Measurements from ENCODE around the gene ADAMTS20. TPM values are rescaled to one million over a fixed set of nuclear protein-coding genes. Genes with fewer than 3 reads are reported as not detected.

Gene ADAMTS20
- total and polyA plus RNA-seq, 10 of the 15 experiments (the other 5 are each of a cell fraction or from before 2014, with no cell fraction given), result 0.33 TPM; not detected in 9

GRCh38 chr12:43312991-43313505, 239.0 kb downstream of the ADAMTS20 start (continued):
- TF ChIP-seq YY1 (IDR thresholded peaks at IDR 0.05; ENCODE audit: low read depth, low read length) (no peak), ZBTB40 (IDR thresholded peaks at IDR 0.05; ENCODE audit: borderline replicate concordance) (no peak)

- SMC1A ChIA-PET (ENCODE audit: uncharacterized antibody, unreplicated experiment), result no interaction called here
- in situ Hi-C loops (cut with MboI), result no loop called here
- TF ChIP-seq ZBTB40 (IDR thresholded peaks at IDR 0.05; ENCODE audit: borderline replicate concordance) (no peak), MEF2A (IDR thresholded peaks at IDR 0.05; ENCODE audit: insufficient read depth, low read depth, low read length) (no peak), MAX (IDR thresholded peaks at IDR 0.05; ENCODE audit: low read depth, low read length) (no peak), STAT1 (conservative IDR thresholded peaks at IDR 0.05) (no peak), ZNF207 (IDR thresholded peaks at IDR 0.05; ENCODE audit: borderline replicate concordance) (no peak), ZZZ3 (IDR thresholded peaks at IDR 0.05; ENCODE audit: control insufficient read depth, insufficient read length, low read depth) (no peak), HDGF (IDR thresholded peaks at IDR 0.05) (no peak), EZH2 (IDR thresholded peaks at IDR 0.05; ENCODE audit: borderline replicate concordance, control insufficient read depth, low read depth, low read length) (no peak), CBX5 (IDR thresholded peaks at IDR 0.05; ENCODE audit: low read depth) (no peak)
Observed at GRCh38 chr12:43310596-43310995, 241.4 kb downstream of the ADAMTS20 start.

More at GRCh38 chr12:43310596-43310995, 241.4 kb downstream of the ADAMTS20 start:
- no peaks in the 10 kb centered on the region for H3K79me2 ChIP-seq (ENCODE audit: control insufficient read depth, insufficient read depth, low read length)
- no peaks in the 10 kb centered on the region for H3K4me1 ChIP-seq (ENCODE audit: control insufficient read depth, insufficient read depth, low read length)
- no peaks in the 10 kb centered on the region for H3K9me3 ChIP-seq (replicated peaks; ENCODE audit: control insufficient read depth, insufficient read depth, low read length)
- no peak overlapping the region for H2AFZ ChIP-seq (ENCODE audit: control insufficient read depth, low read depth, low read length)
- no peak overlapping the region for H3K27ac ChIP-seq (ENCODE audit: control insufficient read depth, insufficient read depth)
- H3K36me3 ChIP-seq (ENCODE audit: control insufficient read depth in 2 of 2, insufficient read depth in 2 of 2, low read length in 1 of 2), result no peaks in the 10 kb centered on the region
- H4K20me1 ChIP-seq (ENCODE audit: control insufficient read depth, insufficient read depth), result no peaks in the 10 kb centered on the region
- no peaks in the 10 kb centered on the region for H3K27me3 ChIP-seq (replicated peaks in 1 of 2; ENCODE audit: control insufficient read depth in 2 of 2, insufficient read depth in 2 of 2, low read length in 1 of 2)
- intact Hi-C loops (cut with micrococcal nuclease; ENCODE audit: unreplicated experiment), result no loop called here
- no peak for ATAC-seq
- CTCF ChIA-PET, result no interaction called here
- no peak for FAIRE-seq
- RAD21 ChIA-PET (ENCODE audit: unreplicated experiment), result no interaction called here
- no peak overlapping the region for H3K4me3 ChIP-seq
- BruUV-seq (replicated peaks), result no TSS peak
- H3K4me2 ChIP-seq (ENCODE audit: control insufficient read depth, insufficient read depth), result no peak overlapping the region
- no peak overlapping the region for H3K9ac ChIP-seq (ENCODE audit: control insufficient read depth, insufficient read depth, low read length)
- no peak for DNase-seq (ENCODE audit: low read depth, low spot score)
- POLR2A ChIA-PET, result no interaction called here

Measured in GM12878 (cell line).